GM18870 (cell line): ENCODE results near the gene MEIS1.
"Not testable (repeated sequence)": the region's sequence is repeated elsewhere in the genome, so short reads cannot be mapped to it uniquely, and the experiment has no call there.

Experiments used
- ATAC-seq: cut with Tn5 transposase; IDR thresholded peaks from one replicate; pipeline ENCODE4 v1.9.1; 2021; ENCODE audit warnings: moderate library complexity; ENCODE audit not compliant: unreplicated experiment

MEIS1 gene

DNA sequence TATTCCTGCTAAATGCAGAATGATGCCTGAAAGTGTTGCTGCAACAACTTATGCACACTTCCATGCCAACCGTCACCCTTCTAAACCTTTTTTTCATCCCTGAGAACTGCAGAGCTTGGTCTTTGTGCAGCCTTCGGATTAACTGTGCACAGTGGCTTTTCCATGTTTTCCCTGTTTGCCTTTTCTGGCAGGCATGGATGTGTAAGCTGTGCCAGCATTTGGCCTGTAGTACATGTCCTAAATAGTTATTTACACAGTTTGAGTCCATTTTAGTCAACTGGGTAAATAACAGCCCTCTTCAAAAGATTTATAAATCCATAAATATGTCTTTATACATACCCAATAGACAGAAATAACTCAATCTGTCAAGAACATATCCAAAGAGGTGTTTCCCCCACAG, 31.5 kb downstream of the MEIS1 start:
- ATAC-seq, result no peak

DNA sequence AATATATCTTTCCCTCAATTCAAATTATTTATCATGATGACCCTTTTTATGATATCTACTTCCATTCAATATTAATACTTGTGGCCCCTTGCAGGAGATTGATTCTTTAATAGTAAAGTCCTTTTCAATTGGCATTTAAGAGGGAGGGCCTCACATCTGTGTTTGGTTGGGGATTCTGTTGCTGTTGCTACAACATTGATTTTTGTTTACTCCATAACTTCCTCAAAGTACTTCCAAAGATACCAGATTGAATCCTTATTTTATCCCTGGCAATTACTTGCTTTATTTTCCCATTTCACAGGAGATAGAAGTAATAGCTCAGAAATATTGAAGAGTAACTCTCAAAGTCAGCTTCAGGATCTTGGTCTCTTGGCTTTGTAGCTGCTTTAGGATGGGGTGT, 32.8 kb downstream of the MEIS1 start:
- no peak for ATAC-seq

DNA sequence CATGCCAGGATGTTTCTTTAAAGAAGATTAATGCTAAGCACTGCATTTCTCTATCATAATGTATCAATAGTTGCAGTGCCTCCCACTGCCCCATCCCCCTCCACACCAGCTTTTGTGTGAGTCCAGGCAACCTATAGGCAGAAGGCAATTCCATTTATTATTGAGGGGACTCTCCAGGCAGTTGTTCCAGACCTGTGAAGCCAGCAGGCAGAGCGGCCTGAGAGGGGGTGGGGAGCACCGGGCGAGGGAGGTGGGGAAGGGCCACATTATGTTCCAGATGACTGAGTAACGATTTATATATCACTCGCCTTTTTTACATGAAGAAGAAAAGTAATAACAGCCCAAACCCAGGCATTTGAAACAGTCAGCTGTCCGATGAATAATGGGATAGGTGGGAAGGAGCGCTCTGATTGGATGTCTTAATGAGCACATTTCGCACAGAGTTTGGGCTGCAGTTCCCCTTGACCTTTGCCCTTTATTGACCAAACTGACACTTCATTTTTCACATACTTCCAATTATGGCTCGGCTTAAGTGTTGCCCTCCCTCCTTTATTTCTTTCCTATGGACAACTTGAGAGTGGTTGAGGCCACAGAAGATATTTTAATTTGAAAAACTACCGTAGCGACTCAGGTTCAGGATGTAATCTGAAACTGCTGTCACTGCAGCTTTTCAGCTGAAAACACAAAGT, 34.4 kb downstream of the MEIS1 start:
- ATAC-seq, result no peak

DNA sequence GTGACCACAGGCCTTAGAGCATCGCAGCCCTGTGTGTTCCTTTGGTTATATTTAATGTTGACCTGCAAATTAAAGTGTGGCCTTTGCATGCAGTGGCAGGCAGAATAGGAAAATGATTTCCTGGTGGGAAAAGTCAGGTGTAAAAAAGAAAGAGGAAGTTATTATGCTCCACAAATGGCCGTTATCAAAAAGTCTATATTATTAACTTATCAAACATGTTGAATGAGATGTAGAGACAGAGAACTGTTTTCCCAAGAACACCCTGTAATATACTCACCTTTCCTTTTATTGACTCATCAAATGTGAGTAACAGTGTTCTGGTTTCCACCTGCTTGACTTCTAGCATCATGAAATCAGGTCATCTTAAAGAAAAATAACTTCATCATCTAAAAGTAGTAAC, 35.3 kb downstream of the MEIS1 start:
- no peak for ATAC-seq

DNA sequence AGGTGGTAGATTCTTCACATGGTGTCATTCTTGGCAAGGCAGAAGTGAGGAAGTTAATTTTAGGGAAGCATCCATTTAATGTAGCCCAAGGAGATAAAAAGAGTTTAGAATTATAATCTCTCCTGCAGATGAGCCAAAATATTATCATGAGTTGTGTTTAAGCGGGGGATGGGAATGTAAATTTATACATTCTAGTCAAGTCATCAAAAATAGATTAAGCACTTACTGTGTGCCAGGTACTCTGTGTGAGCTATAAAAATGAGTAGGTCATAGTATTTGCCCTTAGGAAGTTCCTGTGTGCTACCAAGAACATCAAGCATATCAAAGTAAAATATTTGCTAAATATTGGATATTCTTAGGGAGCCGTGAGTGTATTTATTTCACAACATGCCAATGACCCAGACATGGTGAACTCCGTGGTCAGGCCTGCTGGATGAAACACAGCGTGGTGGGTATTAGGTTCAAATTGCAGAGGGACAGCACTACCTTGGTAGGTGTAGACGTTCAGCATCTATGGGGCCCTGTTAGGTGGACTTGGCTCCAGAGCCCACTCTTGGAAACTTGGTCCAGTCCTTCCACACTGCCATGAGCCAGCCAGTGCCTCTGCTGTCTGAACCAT, 37.4 kb downstream of the MEIS1 start:
- ATAC-seq, result no peak

DNA sequence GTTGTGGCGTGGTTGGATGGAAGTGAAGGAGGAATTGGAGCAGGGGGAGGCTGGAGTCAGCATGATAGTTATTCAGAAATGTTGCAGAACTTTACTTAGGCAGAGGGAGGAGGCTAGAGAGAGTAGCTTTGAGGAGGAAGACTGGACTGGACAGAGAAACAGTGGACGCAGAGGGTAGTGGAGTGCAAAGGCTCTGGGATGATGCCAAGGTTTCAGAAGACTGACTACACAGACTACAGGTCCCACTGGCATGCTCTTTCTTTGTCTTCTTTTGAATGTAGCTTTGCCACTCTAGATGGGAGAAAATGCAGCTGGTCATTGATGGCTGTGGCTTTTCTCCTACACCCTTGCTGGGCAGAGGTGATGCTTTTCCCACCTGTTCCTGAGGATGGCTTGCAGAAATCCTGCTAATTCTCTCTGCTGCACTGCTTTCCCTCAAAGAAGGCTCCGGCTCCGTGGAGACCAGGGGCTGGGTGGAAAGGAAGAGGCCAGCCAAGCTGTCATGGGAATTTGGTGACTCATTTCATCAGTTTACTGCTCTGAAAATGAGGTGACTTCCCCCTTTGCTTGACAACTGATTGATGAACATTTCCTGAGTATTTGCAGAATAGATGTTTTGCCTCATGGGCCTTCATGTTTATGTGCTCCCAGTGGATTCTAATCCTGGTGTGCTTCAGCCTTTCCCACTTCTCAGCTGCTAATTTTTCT, 42.4 kb downstream of the MEIS1 start:
- peak; percentile 65 for ATAC-seq

DNA sequence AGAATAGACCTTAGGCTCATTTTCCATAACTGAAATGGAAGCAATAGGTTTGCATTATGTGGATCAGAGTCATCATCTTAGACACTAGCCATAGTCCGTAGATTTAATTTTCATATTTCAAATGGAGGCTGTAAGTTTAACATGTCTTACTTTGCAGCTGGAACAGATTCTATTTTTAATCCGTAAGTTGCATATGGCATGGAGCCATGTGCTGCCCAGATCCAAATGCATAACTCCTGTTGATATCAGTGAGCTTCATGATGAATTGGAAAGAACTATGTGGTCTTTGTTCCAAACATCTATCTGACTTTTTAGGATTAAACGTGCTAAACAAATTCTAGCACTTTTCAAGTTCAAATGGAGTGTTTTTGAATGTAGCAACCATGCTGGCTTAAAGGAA, 43.4 kb downstream of the MEIS1 start:
- no peak for ATAC-seq

DNA sequence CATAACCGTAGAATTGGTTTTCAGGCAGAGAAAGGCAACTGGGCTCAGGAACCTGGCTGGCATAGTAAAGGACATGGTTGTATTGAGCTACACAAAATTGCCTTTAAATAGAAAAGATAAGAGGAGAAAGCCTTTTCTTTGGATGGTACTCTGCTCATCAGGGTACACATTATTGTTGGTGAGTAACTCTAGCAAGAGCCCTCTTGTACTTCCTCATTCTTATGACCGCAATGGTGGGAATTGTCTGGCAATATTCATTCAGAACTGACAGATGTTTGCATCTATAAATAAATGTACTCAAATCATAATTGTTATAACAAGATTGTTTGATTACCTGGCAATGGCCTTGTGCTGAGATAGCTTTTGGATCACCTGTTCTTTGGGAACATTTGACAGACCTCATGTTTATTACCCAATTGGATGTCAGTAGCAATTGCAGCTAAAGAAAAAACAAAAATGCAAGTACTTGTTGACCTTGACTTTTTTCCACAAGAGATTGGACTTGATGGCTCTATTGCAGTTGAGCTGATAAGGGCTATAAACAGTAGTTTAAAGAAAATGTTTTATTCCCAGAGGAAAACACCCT, 43.9 kb downstream of the MEIS1 start:
- ATAC-seq, result no peak

DNA sequence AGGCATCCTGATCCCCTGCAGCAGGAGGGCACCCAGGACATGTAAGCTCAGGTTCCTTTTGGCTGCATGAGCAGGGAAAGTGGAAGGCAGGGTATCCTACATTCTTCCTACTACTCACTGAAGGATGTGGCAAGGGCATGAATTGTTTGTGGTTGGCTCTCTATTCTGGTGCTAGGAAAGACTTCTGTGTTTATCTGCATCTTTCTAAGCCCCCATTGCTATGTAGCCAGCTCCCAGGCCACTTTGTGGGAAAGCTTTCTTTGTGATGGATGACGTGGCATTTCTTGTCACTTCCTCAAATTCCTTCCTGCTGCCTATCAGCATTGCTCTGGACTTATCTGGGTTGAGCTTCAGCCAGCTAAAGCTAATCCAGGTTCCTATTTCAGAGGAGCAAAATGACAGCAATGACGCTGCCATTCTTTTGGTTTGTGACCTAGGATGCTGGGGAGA, 46.2 kb downstream of the MEIS1 start:
- no peak for ATAC-seq

DNA sequence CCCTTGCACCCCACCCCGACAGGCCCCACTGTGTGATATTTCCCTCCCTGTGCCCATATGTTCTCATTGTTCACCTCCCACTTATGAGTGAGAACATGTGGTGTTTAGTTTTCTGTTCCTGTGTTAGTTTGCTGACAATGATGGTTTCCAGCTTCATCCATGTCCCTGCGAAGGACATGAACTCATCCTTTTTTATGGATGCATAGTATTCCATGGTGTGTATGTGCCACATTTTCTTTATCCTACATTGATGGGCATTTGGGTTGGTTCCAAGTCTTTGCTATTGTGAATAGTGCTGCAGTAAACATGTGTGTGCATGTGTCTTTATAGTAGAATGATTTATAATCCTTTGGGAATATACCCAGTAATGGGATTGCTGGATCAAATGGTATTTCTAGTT, 50.3 kb downstream of the MEIS1 start:
- not testable (repeated sequence) for ATAC-seq

DNA sequence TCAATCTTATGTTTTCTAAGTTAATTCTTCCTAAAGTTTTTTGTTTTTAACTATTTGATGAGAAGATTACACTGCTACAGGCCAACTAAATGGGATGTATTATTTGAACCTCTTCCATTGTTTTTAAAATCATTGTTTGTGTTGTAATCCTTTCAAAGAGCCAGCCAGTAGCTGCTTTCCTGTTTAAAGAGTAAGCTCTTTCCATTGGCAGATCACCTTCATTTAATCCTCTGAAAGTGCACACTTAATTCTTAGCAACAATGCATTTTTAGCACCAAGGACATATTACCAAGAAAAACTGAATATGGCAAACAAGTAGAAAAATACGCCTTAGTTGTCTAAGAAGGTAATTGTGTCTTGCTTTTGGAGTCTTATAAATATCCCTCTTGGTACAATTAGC, 54.0 kb downstream of the MEIS1 start:
- no peak for ATAC-seq

DNA sequence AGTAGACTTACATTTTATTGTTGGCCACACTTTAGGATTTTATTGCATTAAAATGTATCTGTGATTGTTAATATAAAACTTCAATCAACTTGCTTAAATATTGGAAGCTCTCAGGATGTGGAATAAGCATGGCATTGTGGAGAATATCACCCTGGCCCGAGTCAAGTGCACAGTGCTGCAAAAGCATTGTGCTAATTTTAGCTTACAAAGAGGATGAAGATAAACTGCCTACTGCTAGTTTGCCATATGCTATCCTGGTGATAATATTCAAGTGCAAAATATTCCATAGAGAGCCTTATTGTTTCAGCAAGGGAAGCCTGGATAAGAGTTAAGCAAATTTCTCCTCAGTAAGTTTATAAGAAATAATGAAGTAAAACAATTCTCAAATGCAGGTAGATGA, 54.5 kb downstream of the MEIS1 start:
- ATAC-seq, result no peak

DNA sequence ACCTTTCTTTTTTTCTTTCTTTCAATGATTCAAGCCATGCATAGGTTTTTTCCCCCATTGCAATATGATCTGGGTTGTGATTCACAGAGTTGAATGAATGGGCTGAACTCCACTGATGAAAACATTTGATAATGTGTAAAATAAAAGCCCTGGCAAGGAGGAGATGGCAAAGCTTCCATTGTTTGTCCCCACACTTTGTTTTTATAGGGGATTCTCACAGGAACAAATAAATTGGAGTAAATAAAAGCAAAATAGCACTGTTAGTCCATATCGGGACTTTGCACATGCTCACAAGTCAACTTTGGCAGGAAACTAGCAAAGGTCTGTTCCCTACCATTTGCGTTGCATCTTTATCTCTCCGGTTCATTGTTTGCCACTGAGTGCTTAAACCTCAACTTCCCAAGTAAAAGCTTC, 55.7 kb downstream of the MEIS1 start:
- no peak for ATAC-seq

DNA sequence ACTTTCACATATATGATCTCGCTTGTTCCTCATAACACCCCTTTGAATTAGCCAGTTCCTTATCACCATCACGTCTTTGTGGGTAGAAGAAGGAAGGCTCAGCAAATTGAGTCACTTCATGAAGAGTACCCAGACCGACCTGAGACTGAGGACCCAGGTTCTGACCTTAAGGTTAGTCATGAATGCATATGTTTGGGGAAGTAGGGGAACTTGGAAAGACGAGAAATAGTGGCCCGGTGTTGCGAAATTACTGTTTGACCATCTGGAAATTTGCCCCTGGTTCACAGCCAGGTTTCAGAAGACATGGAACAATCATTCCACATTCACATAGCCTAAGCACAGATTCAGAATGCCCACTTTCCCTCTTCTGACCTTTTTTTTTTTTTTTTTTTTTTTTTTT, 59.8 kb downstream of the MEIS1 start:
- ATAC-seq, result no peak

DNA sequence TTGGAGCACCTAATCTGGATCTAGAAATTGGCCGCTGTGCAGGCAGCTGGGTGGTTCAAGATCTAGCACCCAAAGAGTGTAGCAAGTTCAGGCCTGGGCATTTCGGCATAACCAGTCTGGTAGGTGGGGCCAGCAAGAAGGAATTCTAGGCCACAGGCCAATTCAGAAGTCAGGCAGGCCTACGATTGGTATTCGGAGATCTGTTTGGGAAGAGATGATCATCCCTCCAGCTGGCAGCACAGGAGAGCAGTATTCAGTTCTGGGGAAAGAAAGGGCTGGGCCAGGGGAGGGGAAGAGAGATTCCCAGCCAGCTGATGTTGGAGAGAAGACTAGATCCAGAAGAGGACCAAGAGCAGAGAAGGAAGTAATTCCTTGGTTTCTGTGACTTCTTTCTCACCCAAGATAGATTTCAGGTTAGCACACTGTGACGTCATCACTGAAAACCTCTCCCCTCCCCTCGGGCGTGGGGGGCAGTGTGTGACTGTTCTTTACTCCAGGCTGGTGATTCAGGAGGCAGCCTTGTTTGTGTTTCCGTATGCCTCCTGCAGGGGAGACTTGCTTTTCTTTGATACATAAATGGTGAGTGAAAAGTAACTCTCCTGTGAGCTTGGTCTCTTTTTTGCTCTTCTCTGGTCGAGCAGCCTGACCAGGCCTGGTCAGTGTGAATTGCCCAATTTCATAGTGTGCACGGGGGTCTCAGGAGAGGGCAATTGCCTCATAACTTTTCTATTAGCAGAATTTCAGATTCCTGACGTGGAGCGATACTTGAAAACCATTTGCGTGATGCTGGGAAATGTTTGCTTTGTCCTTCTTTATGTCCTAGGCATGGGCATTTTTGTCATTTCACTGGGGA, 61.1 kb downstream of the MEIS1 start:
- no peak for ATAC-seq

DNA sequence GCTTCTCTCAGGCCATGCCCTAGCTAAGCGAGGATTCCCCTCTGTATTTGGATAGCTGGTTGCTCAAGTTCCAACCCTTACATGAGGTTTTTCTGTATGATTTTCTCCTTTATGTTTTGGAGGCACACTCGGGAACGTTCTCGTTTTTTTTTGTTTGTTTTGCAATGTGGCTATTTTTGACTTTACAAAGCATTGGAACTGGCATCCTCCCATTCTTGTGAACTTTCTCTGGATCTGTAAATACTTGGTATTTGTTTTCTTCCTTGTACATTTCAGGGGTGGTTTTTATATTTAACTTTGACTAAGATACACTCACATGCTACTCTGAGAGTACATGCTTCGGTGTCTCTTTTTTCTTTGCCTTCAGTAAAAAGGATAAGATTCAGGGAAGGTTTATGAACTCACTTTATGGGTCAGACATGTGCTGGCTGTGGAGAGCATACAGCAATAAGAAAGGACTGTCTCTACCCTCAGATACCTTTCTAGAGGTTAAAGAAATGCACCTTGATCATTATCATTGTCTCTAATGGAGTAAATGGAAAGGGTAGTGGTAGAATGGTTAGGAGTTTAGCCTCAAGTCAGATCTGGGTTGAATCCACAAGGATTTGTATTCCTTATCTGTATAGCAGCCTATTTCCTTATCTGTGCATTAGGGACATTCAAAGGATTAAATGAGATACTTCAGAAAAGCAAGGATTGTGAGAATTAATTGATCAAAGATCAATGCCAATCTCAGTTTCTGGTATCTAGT, 61.9 kb downstream of the MEIS1 start:
- ATAC-seq, result no peak

DNA sequence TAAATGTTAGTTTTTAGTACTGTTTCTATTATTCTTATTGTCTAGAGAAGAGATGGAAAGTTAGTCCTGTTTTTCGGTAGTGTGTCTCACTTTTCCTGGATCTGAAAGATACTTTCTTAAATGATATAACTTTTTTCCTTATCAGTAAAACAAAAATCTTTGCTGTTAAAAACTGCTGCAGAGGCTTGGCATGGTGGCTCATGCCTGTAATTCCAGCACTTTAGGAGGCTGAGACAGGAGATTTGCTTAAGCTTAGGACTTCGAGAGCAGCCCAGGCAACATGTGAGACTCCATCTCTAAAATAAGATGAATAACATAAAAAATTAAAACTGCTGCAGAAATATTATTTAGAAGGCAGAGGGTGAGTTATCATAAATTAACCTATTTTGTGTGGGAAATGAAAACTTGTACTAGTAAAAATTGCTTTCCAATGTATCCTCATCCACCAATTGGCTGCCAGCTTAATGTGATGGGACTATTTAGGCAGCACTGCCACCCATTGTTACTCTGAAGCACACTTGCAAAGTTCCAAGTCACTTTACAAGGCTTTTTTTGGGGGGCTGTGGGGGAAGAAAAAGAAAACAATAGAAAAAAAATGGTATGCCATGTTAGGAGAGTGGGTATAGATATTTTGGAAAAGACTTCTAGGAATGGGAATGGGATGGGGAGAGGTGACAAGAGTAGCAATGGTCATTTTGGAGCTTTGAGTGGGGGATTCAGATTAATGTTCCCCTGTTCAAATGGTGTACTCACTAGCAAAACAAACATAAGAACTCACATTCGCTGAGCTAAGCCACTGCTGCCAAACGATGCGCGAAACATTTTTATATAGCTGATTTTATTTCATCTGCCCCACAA, 62.7 kb downstream of the MEIS1 start:
- no peak for ATAC-seq

DNA sequence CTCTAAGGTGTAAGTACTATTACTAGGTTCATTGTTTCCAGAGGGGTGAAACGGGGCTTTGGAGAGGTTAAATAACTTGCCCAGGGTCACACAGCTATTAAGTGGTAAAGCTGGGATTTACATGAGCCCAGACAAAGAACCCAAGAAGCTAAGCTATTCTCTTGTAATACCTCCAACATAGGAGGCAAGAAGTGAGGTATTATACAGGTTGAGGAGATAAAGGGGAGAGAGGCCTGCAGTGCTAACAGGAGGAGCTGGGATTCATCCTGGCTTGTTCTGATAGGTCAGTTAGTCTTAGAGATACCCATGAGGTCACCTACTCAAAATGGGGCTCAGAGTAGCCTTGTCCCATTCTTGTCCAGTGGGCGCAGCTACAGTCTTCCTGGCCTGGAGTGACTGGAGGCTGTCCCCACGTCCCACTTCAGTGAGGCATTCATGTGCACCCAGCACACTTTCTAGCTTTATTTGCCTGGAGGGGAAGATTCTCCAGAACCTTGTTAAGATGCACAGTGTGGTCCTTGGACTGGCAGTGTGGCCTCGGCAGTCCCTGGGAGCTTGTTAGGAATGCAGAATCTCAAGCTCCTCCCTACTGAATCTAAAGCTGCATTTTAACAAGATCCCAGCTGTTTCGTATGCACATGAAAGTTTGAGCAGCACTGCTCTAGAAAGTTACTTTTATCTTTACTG, 63.5 kb downstream of the MEIS1 start:
- no peak for ATAC-seq

DNA sequence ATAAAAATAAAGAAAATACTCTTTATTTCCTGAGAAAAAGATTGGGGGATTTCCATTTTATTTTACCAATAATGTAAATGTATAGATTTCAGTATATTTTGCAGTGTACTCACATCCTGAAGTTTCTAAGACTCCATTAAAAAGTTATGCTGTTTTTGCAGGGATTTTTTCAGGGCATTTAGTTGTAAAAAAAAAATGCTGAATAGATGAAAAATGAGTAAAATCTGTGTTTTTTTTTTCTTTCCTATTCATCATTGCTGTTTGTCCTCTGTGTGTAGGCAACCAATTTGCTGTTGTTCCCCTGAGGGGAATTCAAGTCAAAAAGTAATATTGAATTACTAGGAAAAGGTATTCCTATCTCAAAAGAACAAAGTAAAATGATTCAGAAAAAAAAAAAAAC, 66.3 kb downstream of the MEIS1 start:
- no peak for ATAC-seq
